Nucleus accumbens (tissue), 56 donors: ENCODE results near the gene CAMKV.
A peak's percentile ranks its signal among the peaks of the same experiment; 100 is the strongest.
"Not testable (repeated sequence)": the region's sequence is repeated elsewhere in the genome, so short reads cannot be mapped to it uniquely, and the experiment has no call there.

Experiments
- DNase-seq, 56 donors: peaks; one replicate each; lab custom pipeline; 2025; lab: John Stamatoyannopoulos, UW

The CAMKV gene

DNA sequence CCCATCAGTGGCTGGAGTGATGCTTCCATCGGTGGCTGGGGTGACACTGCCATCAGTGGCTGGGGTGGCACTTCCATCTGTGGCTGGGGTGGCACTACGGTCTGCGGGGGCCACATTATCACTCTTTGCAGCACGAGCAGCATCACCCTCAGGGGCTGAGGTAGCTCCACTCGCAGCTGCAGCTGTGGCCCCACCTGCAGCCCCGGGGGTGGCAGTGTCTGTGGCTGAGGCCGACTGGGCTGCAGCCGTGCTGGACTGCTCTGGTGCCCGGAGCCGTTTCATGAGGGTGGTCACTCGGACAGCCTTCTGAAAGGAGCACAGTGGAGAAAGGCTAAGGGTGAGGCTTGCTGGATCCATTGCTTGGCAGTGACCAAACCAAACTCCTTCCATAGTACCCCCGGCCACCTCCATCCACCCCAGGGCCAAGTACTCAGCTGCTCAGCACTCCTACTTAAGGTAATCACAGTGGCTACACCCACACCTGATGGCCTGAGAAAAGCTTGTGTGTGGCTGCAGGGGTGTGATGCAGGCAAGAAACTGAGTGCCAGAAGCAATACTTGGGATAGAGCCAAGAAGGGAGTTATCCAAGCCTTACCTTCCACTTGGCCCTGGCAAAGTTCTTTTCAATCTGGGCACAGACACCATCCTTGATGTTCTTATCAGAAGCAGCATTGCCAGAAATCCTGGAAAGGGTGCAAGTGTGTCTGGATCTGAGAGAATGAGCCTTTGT is 10.0 kb downstream of the CAMKV start:
- no peak for DNase-seq

DNA sequence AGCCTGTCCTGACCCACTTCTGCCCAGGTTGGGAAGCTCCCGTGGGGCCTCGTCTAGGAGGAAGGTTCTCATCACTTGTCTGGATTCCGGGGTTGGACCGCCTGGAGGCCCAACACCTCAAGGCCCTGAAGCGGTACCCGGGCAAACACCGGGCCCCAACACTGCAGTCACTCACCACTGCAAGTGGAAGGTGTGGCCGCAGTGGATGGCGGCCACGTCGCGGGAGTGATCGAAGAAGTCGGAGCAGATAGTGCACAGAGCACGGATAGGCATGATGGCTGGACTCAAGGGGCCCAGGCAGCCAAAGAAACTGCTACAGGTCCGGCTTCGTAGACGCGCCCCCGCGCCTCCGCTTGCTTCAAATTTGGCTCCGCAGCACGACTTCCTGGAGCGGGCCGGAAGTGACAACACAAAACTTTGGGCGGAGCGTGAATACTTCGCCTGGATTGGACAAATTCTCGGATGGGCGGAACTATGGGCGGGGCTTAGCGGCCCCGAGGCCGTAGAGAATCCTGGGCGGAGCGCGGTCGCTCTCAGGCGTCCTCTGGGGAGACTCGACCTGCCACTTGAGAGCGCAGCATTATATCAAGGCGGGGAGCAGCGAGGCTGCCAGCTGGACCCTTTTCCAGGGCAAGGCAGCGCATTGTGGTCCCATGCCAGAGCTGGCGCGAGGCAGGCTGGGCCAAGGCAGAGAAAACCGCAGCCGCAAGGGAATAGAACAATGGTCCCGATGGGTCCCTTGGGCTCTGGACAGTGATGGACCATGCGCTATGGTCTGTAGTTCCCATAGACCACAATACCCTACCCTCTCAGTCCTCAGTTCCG is 13.3 kb downstream of the CAMKV start, which contains the start of gene TRAIP:
Gene TRAIP, minus strand, starts transcription at position 384 of the 825 bp plus-strand sequence. Its CDS starts 111 bp downstream, at position 273.
- peak; percentile 48 to 96 (median 88) for DNase-seq

- DNase-seq = no peak
Observed at GRCh38 chr3:49855662-49856061, 14.0 kb downstream of the CAMKV start.

- no peak for DNase-seq
Observed at GRCh38 chr3:49845694-49846093, 24.0 kb downstream of the CAMKV start.

DNA sequence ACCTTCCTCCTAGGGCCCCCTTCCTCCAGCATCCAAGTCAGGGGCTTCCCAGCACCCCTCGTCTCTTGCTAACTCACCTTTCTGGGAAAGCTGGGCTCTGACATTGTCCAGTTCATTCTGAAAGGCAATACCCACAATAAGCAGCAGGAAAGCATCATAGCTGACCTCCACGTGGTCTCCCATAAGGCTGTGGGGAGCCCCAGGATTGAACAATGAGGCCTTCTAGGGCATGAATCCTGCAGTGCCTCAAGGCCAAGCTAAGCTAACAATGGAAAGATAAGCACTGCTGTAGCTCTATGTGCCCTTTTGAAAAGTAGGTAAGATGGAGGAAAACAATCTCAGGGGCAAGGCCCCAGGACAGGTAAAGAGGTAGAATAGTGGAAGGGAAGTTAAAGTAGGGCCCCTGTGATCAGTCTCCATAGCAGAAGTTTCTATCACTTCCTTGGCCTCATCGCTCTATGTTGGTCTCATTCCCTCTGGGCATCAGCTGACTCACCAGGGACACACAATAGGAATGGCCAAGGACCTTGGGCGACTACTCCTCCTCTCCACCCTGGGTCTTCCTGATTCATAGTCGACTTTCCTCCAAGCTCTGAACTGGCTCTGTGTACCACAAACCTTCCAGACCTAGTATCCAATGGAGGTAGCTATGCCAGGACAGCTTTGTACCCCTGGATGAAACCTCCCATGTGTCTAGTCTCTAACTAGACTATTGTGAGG is 25.1 kb downstream of the CAMKV start:
- no peak for DNase-seq

- DNase-seq = no peak
Observed at GRCh38 chr3:49842843-49843517, 26.7 kb downstream of the CAMKV start.

GRCh38 chr3:49841806-49842205 is 27.9 kb downstream of the CAMKV start:
- peak in 43 of 56 donors; percentile 15 to 90 (median 60) for DNase-seq

DNA sequence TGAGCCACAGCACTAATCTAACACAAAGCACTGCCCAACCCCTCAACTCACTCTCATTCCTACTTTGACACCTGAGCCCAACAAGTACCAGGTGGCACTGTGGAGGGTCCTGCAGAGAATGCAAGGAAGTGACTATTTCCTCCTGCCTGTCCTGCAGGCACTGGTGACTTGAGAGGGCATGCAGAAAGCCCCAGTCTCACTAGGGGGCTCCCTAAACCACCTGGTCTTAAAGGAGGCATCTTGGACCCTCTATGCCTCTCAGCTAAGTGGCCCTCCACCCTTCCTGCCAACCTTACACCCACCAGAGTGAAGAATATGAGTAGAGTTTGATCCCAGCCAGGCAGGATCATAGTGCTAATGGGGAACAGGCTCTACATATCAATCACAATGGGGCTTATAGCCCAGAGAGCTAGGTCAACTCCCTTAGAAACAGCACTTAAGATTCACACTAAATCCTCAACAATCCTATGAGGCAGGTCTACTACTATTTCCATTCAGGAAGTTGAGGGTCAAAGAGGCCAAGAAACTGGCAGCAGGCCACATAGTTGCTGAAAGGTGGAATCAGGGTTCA is 28.5 kb downstream of the CAMKV start:
- DNase-seq = peak in 2 of 56 donors; percentile 13 to 20

DNA sequence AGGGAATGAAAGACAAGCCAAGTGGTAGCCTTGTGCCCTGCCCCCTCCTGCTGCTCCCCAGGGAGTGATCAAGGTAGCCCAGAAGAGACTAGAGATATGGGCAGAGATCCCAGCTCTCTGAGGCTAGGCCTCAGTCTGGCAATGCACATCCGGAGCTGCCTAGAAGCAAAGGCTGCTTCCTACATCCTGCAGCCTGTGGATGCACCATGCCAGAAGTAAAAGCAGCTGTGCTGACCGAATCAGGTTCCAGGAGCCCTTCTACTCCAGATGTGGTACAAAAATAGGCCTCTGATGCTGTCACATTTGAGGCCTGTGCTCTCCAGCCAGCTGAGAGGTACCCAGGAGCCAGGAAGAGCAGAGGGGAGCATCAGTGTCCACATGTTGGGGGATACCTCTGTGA is 29.3 kb downstream of the CAMKV start:
- no peak for DNase-seq

- DNase-seq = peak in 49 of 56 donors; percentile 18 to 89 (median 57)
Observed at GRCh38 chr3:49839193-49839809, 30.4 kb downstream of the CAMKV start.

- no peak for DNase-seq
Observed at GRCh38 chr3:49831341-49831740, 38.4 kb downstream of the CAMKV start.

DNA sequence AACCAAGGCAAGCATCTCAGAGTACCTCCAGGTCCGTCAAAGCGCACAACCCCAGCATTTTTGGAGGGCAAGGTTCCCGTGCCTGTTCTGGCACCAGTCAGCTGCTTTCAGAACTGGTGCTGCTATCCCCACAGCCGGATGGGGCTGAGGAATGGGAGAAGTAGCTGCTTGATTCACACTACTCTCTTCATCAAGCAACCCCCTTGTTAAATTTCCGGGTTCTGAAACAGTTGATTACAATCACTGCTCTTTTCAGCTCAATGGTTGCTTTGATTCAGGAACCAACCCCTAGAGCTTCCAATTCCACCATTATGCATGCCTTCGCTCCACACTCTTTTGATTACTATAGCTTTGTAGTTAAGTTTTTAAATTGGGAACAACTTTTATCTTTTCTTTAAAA is 43.7 kb downstream of the CAMKV start:
- DNase-seq = no peak

DNA sequence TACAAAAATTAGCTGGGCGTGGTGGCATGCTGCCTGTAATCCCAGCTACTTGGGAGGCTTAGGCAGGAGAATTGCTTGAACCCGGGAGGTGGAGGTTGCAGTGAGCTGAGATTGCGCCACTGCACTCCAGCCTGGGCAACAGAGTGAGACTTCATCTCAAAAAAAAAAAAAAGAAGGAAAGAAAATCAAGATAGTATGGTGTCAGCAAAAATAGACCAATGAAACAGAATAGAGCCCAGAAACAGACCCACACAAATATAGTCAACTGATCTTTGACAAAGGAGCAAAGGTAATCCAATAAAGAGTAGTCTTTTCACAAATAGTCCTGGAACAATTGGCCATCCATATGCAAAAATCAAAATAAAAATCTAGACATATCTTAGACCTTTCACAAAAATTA is 46.6 kb downstream of the CAMKV start:
- DNase-seq = not testable (repeated sequence)

DNA sequence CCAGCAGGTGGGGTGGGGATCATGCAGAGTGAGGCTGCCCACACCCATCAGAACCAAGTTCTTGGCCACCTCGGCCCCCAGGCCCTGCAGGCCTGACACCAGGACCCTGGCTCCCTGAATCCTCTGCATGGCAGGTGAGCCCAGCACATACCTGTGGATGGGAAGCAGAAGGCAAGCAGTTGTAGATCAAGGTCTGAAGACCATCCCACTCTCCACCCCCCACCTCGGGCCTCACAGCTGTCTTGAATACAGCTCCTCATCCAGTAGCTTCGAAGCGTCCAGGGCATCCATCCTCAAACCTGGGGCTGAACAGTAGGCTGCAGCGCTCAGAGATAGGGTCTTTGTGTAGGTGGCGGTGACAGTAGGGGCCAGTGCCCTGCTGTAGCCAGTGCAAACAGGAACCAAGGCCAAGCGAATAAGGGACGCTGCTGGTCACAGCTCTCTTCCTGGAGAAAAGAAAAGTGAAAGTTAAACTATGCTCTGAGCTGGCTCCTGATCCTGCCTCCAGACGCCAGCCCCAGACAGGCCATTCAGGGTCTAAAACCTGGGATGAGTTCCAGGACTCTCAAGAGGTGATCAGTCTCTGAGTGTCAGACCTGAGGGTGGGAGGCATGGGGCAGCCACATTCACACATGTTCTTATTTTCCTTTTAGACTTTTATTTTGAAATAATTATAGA is 56.1 kb downstream of the CAMKV start, which contains the start of gene UBA7:
Gene UBA7, minus strand, starts transcription at position 457 of the 678 bp plus-strand sequence. Its CDS starts 166 bp downstream, at position 291.
- peak in 12 of 56 donors; percentile 6 to 41 (median 24) for DNase-seq

DNA sequence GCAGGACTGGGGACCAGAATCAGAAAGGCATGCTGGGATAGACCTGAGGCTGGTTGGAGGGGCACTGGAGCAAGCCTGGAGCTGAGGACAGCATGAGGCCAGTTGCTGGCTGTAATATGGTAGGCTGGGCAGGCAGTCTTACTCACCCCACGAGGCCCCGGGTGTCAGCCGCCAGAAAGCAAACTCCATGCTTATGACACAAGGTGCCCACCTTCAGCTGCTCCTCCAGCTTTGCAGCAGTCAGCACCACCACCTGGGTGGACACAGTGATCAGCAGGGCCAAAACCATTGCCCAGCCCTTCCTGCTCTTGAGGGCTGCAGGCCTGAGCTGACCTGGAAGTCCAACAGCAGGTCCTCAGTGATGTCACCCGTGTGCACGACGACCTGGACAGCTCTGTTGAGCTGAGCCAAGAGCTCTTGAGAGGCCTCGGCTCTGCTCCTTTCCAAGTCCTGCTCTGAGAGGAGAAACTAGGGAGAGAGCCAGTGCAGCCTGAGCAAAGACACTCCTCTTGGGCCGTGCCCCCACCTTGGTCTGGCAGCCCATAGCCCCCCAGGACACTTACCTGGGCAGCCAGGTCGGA is 56.7 kb downstream of the CAMKV start:
- no peak for DNase-seq
